HCT116 (cell line): Measurements from ENCODE around the gene ZMYND11. TPM values are rescaled to one million over a fixed set of nuclear protein-coding genes. Genes with fewer than 3 reads are reported as not detected.

Experiments used
- ATAC-seq: fragments of 200-7000 bp; cut with Tn5 transposase; 2 replicates; pipeline ENCODE4 v1.9.1; 2020; ENCODE audit warnings: mild to moderate bottlenecking, moderate library complexity
- BruUV-seq: library from RNA; stranded (reverse); fragments of 400-500 nt; replicated peaks from 2 replicates; lab custom pipeline; 2021; lab: Mats Ljungman, UMichigan
- CTCF ChIA-PET: fragments of 300-600 bp; sonication (Branson Sonifier 250); formaldehyde crosslinking; loops from one replicate; lab custom pipeline; 2021; ENCODE audit warnings: antibody characterized with exemption; lab: Charles Lee
- POLR2A ChIA-PET: fragments of 300-600, 350-600 bp; sonication (Branson Sonifier 250); formaldehyde crosslinking; loops from one replicate; lab custom pipeline; 2021; ENCODE audit warnings: antibody characterized with exemption; lab: Charles Lee
- RAD21 ChIA-PET, 2 experiments: fragments of 300-600 bp; sonication (Branson Sonifier 250); formaldehyde crosslinking; loops; one replicate each; lab custom pipeline; 2023; ENCODE audit warnings: low total read pairs in 2 of 2; ENCODE audit not compliant: uncharacterized antibody in 2 of 2, unreplicated experiment in 2 of 2, low non-redundant PET in 1 of 2; lab: Charles Lee
- DNase-seq: peaks from one replicate; pipeline ENCODE4 v3.0.0-alpha.2; 2010; ENCODE audit warnings: low read depth, low spot score
- H2AFZ ChIP-seq: fragments of 200-600 bp; shearing (Covaris generic), sonication (generic); 2 replicates; pipeline ENCODE4 v1.6.1; 2017; ENCODE audit warnings: low read depth, mixed run types, mixed read lengths, antibody characterized with exemption, low read length; ENCODE audit not compliant: poor library complexity, severe bottlenecking
- H3K27ac ChIP-seq: 2 replicates; pipeline ENCODE4 v1.5.1; 2012; ENCODE audit warnings: low read depth, low read length
- H3K27me3 ChIP-seq: fragments of 200-600 bp; sonication (generic); 2 replicates; pipeline ENCODE4 v1.6.1; 2016; ENCODE audit warnings: mixed run types, low read length, mixed read lengths; ENCODE audit not compliant: insufficient read depth
- H3K36me3 ChIP-seq, 2 experiments: fragments of 200-500 bp in 1 of 2; fragments of 200-600 bp in 1 of 2; sonication (Bioruptor generic) in 1 of 2; sonication (generic) in 1 of 2; 2 replicates each; pipeline versions ENCODE4 v1.5.1 to v1.6.1; 2014 to 2016; ENCODE audit warnings: low read length in 2 of 2, inconsistent platforms in 1 of 2, mixed read lengths in 1 of 2, mixed run types in 1 of 2; ENCODE audit not compliant: insufficient read depth in 2 of 2, control insufficient read depth in 1 of 2
- H3K4me1 ChIP-seq, 2 experiments: fragments of 200-600 bp in 1 of 2; sonication (generic) in 1 of 2; 2 replicates each; pipeline versions ENCODE4 v1.5.1 to v1.6.1; 2012 to 2017; ENCODE audit warnings: low read length in 2 of 2, inconsistent platforms in 1 of 2, mild to moderate bottlenecking in 1 of 2, mixed read lengths in 1 of 2, mixed run types in 1 of 2, moderate library complexity in 1 of 2; ENCODE audit not compliant: insufficient read depth in 2 of 2, control insufficient read depth in 1 of 2
- H3K4me2 ChIP-seq: fragments of 200-600 bp; sonication (generic); 2 replicates; pipeline ENCODE4 v1.6.1; 2017; ENCODE audit warnings: mixed run types, low read length, mixed read lengths
- H3K4me3 ChIP-seq, 2 experiments: fragments of 200-600 bp in 1 of 2; sonication (generic) in 1 of 2; replicated peaks in 1 of 2; 2 replicates each; pipeline ENCODE4 v1.5.1; 2011 to 2016; ENCODE audit warnings: low read length in 2 of 2, control low read depth in 1 of 2, low read depth in 1 of 2, mild to moderate bottlenecking in 1 of 2, mixed read lengths in 1 of 2, mixed run types in 1 of 2
- H3K79me2 ChIP-seq: fragments of 200-600 bp; sonication (generic); 2 replicates; pipeline ENCODE4 v1.6.1; 2017; ENCODE audit warnings: mild to moderate bottlenecking, mixed run types, low read length, moderate library complexity, mixed read lengths; ENCODE audit not compliant: insufficient read depth
- H3K9ac ChIP-seq: fragments of 200-600 bp; sonication (generic); 2 replicates; pipeline ENCODE4 v1.6.1; 2016; ENCODE audit warnings: low read length, mixed read lengths
- H3K9me2 ChIP-seq: fragments of 200-600 bp; sonication (generic), shearing (Covaris generic); 2 replicates; pipeline ENCODE4 v1.6.1; 2017; ENCODE audit warnings: mixed run types, mild to moderate bottlenecking, moderate library complexity; ENCODE audit not compliant: insufficient read depth
- H3K9me3 ChIP-seq, 2 experiments: fragments of 200-500 bp in 1 of 2; fragments of 200-600 bp in 1 of 2; sonication (Bioruptor generic) in 1 of 2; sonication (generic) in 1 of 2; 2 replicates each; pipeline ENCODE4 v1.6.1; 2014 to 2017; ENCODE audit warnings: low read length in 2 of 2, mixed read lengths in 2 of 2, inconsistent platforms in 1 of 2, low read depth in 1 of 2, mild to moderate bottlenecking in 1 of 2, mixed run types in 1 of 2, moderate library complexity in 1 of 2; ENCODE audit not compliant: control insufficient read depth in 1 of 2, insufficient read depth in 1 of 2
- H4K20me1 ChIP-seq: fragments of 200-600 bp; sonication (generic), shearing (Covaris generic); 2 replicates; pipeline ENCODE4 v1.6.1; 2017; ENCODE audit warnings: mixed run types, mild to moderate bottlenecking, moderate library complexity; ENCODE audit not compliant: insufficient read depth
- ELF1 ChIP-seq: IDR thresholded peaks from 2 replicates; pipeline ENCODE4 v1.6.1; 2012; ENCODE audit warnings: low read depth, borderline replicate concordance
- JUND ChIP-seq: IDR thresholded peaks from 2 replicates; pipeline ENCODE4 v1.6.1; 2012
- POLR2A ChIP-seq: IDR thresholded peaks from 2 replicates; pipeline ENCODE4 v1.7.0; 2011; ENCODE audit warnings: borderline replicate concordance; ENCODE audit not compliant: insufficient read depth, insufficient read length; ENCODE audit errors: extremely low read depth
- POLR2AphosphoS5 ChIP-seq: IDR thresholded peaks from 2 replicates; pipeline ENCODE4 v1.6.1; 2011; ENCODE audit warnings: mild to moderate bottlenecking, low read depth, low read length, moderate library complexity
- RAD21 ChIP-seq: IDR thresholded peaks from 2 replicates; pipeline ENCODE4 v1.6.1; 2012; ENCODE audit warnings: low read depth, mild to moderate bottlenecking
- SIN3A ChIP-seq: IDR thresholded peaks from 2 replicates; pipeline ENCODE4 v1.6.1; 2012; ENCODE audit warnings: low read depth
- SP1 ChIP-seq: IDR thresholded peaks from 2 replicates; pipeline ENCODE4 v1.6.1; 2012; ENCODE audit warnings: low read depth
- SRF ChIP-seq: IDR thresholded peaks from 2 replicates; pipeline ENCODE4 v1.6.1; 2012; ENCODE audit warnings: low read depth
- ZNF274 ChIP-seq: fragments of 200-500 bp; sonication (Bioruptor generic); IDR thresholded peaks from 2 replicates; pipeline ENCODE4 v1.6.1; 2014; ENCODE audit warnings: mild to moderate bottlenecking, low read depth, low read length, inconsistent platforms
- intact Hi-C: fragments of 100-400 bp; cut with micrococcal nuclease; formaldehyde crosslinking; loops from 2 replicates; pipeline ENCODE4 v1.10.0; 2022
- total RNA-seq: library from RNA; stranded (reverse); gene quantifications from one replicate; pipeline ENCODE4 v1.2.1, GENCODE V29; 2021; ENCODE audit not compliant: unreplicated experiment
- TF ChIP-seq, protein P1 (sequence below): IDR thresholded peaks from 2 replicates; pipeline ENCODE4 v1.6.1; 2011; ENCODE audit warnings: mild to moderate bottlenecking, low read length, moderate library complexity; ENCODE audit not compliant: insufficient replicate concordance; ENCODE audit errors: extremely low read depth
- TF ChIP-seq, protein P2 (sequence below): IDR thresholded peaks from 2 replicates; pipeline ENCODE4 v1.6.1; 2012
- TF ChIP-seq, protein P3 (sequence below): IDR thresholded peaks from 2 replicates; pipeline ENCODE4 v1.6.1; 2012
- TF ChIP-seq, protein P4 (sequence below), 3 experiments: fragments of 200-600 bp in 1 of 3; sonication (generic) in 1 of 3; IDR thresholded peaks in 2 of 3; conservative IDR thresholded peaks in 1 of 3; 2 replicates each; pipeline ENCODE4 v1.5.1; 2012 to 2017; ENCODE audit warnings: low read depth in 2 of 3, low read length in 2 of 3, antibody characterized with exemption in 1 of 3, borderline replicate concordance in 1 of 3, control low read depth in 1 of 3, mild to moderate bottlenecking in 1 of 3, mixed read lengths in 1 of 3, mixed run types in 1 of 3, moderate library complexity in 1 of 3; ENCODE audit not compliant: insufficient read depth in 1 of 3

The ZMYND11 gene
- total RNA-seq, 1 experiment from 2014 or later, result 28.3 TPM

DNA sequence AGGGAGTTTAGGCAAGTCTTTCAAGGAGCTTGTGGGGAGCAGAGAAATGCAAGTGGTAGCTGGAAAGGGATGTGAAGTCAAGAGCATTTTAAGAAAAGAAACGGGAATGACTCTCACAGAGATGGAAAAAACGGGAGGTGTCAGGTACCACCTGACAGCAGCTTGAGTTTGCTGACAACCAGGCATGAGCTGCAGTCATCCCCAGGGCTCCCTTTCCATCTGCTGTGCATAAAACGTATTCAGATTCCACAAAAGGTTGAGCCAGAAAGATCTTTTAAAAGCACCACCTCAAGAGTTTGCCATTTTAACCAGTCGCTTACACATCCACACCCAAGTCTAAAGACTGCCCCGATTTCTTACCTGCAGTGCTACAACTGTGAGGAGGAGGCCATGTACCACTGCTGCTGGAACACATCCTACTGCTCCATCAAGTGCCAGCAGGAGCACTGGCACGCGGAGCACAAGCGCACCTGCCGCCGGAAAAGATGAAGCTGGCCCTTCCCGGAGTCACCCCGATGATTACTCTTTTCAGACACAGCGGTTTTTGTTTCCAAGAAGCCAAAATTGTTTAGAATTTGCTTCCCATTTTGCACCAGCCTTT lies 116.8 kb downstream of the ZMYND11 start:
- no peak overlapping the region for H3K27ac ChIP-seq
- no peaks in the 10 kb centered on the region for H4K20me1 ChIP-seq
- no peak overlapping the region for H2AFZ ChIP-seq
- DNase-seq, result no peak
- no peak overlapping the region for H3K9ac ChIP-seq
- POLR2A ChIA-PET, result no interaction called here
- RAD21 ChIA-PET, result no interaction called here
- H3K4me1 ChIP-seq, result no peaks in the 10 kb centered on the region
- ATAC-seq, result no peak
- no peak overlapping the region for H3K4me2 ChIP-seq
- no peak overlapping the region for H3K4me3 ChIP-seq
- H3K9me2 ChIP-seq, result no peaks in the 10 kb centered on the region
- H3K27me3 ChIP-seq, result no peaks in the 10 kb centered on the region
- no peaks in the 10 kb centered on the region for H3K9me3 ChIP-seq
- no peak for TF ChIP-seq ZNF274
- TF ChIP-seq, protein P1, sequence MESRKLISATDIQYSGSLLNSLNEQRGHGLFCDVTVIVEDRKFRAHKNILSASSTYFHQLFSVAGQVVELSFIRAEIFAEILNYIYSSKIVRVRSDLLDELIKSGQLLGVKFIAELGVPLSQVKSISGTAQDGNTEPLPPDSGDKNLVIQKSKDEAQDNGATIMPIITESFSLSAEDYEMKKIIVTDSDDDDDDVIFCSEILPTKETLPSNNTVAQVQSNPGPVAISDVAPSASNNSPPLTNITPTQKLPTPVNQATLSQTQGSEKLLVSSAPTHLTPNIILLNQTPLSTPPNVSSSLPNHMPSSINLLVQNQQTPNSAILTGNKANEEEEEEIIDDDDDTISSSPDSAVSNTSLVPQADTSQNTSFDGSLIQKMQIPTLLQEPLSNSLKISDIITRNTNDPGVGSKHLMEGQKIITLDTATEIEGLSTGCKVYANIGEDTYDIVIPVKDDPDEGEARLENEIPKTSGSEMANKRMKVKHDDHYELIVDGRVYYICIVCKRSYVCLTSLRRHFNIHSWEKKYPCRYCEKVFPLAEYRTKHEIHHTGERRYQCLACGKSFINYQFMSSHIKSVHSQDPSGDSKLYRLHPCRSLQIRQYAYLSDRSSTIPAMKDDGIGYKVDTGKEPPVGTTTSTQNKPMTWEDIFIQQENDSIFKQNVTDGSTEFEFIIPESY, result no peak
- TF ChIP-seq, protein P2, sequence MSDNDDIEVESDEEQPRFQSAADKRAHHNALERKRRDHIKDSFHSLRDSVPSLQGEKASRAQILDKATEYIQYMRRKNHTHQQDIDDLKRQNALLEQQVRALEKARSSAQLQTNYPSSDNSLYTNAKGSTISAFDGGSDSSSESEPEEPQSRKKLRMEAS, result no peak
- no peak for TF ChIP-seq POLR2A
- no peaks in the 10 kb centered on the region for H3K79me2 ChIP-seq
- CTCF ChIA-PET, result no interaction called here
- intact Hi-C loops, result no loop called here
- BruUV-seq, result no TSS peak
- peaks cover 8 to 12% of the 10 kb centered on the region in 2 experiments; a peak in 2 of 4 replicates for H3K36me3 ChIP-seq

DNA sequence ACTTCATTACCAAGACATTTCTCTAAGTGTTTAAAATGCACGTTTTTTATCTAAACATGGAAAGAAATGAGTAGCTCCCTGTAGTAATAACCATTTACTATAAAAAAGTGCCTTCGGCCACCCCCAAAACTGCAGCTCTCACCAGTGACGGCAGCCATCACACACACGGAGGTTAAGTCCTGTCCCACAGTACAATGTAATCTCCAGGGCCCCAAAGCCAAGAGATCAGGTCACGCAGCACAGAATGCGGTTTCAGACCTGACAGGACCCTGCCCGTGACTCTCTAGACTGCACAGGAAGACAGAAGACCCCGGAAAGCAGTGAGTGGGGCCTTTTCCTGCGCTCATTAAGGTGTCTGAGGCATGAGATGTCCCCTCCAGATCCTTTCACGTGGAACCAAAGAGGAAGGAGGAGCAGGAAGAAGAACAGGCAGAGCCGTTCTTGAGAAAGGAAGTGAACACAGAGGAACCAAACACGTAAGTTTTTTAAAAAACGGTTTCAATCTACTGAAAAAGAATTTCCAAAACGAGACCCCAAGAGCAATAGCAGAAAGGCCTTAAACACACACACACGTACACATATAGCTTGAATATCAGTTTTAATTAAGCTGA lies 125.7 kb downstream of the ZMYND11 start:
- BruUV-seq, result no TSS peak
- Histone ChIP-seq H3K4me3 (no peak overlapping the region), H3K79me2 (no peaks in the 10 kb centered on the region), H3K9me2 (no peaks in the 10 kb centered on the region), H3K27me3 (no peaks in the 10 kb centered on the region), H3K27ac (no peak overlapping the region), H3K9ac (no peak overlapping the region), H2AFZ (no peak overlapping the region), H3K4me1 (peaks cover 0 to 11% of the 10 kb centered on the region in 2 experiments; a peak in 1 of 4 replicates), H3K4me2 (no peak overlapping the region), H3K9me3 (no peaks in the 10 kb centered on the region), H3K36me3 (no peaks in the 10 kb centered on the region), H4K20me1 (no peaks in the 10 kb centered on the region)
- CTCF ChIA-PET, result no interaction called here
- no peak for DNase-seq
- RAD21 ChIA-PET, result no interaction called here
- no peak for ATAC-seq
- POLR2A ChIA-PET, result no interaction called here
- intact Hi-C loops, result no loop called here
- no peak for TF ChIP-seq SRF
- TF ChIP-seq, protein P3, sequence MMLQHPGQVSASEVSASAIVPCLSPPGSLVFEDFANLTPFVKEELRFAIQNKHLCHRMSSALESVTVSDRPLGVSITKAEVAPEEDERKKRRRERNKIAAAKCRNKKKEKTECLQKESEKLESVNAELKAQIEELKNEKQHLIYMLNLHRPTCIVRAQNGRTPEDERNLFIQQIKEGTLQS, result no peak
- TF ChIP-seq SIN3A, result no peak
- no peak for TF ChIP-seq POLR2AphosphoS5
- TF ChIP-seq ELF1, result no peak
- no peak for TF ChIP-seq SP1
- TF ChIP-seq, protein P4, sequence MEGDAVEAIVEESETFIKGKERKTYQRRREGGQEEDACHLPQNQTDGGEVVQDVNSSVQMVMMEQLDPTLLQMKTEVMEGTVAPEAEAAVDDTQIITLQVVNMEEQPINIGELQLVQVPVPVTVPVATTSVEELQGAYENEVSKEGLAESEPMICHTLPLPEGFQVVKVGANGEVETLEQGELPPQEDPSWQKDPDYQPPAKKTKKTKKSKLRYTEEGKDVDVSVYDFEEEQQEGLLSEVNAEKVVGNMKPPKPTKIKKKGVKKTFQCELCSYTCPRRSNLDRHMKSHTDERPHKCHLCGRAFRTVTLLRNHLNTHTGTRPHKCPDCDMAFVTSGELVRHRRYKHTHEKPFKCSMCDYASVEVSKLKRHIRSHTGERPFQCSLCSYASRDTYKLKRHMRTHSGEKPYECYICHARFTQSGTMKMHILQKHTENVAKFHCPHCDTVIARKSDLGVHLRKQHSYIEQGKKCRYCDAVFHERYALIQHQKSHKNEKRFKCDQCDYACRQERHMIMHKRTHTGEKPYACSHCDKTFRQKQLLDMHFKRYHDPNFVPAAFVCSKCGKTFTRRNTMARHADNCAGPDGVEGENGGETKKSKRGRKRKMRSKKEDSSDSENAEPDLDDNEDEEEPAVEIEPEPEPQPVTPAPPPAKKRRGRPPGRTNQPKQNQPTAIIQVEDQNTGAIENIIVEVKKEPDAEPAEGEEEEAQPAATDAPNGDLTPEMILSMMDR (IDR thresholded peaks at IDR 0.05 in 2 of 3, conservative IDR thresholded peaks at IDR 0.05 in 1 of 3; ENCODE audit: borderline replicate concordance in 1 of 3, insufficient read depth in 1 of 3, low read depth in 2 of 3, low read length in 2 of 3), result no peak
- no peak for TF ChIP-seq RAD21
- TF ChIP-seq JUND, result no peak
- TF ChIP-seq, protein P1, result no peak
